ENCODE data around the gene MB.
"Not testable (repeated sequence)": the region's sequence is repeated elsewhere in the genome, so short reads cannot be mapped to it uniquely, and the experiment has no call there.

The MB gene

DNA sequence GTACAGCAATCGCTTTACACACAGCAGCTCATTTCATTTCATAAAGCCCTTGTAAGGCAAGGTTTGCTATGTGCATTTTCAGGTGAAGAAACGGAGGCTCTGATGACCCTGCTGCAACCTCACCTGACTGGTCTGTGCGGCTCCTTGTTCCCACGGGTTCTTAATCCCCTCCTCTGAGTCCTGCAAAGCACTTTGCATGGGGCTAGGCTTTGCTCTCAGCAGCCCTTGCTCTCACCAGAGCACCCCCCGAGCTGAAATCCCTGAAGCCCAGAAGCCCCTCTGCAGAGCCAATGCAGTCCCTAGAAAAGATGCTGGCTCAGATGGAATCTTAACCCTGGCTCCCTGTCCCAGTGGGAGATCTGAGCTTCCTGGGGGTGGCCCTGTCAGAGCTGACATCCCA, 20.1 kb upstream of the MB start:
- no peak for DNase-seq (ENCODE audit: low read depth)

DNA sequence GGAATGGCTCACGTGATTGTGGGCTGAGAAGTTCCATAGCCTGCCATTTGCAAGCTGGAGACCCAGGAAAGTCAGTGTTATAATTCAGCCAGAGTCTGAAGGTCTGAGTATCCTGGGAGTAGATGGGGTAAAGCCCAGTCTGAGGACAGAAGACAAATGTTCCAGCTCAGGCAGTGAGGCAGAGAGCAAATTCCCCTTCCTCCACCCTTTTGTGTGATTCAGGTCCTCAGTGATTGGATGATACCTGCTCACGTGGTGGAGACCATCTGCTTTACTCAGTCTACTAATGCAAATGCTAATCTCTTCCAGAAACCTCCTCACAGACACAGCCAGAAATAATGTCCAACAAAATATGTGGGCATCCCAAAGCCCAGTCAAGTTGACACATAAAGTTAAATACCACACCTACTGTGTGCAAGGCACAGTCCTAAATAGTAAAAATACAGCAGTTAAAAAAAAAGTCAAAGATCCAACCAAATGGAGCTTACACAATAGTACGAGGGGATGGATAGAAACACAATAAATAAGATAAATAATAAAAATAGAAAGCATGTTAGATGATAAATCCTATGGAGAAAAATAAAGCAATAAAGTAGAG, 17.9 kb upstream of the MB start:
- no peak for DNase-seq (ENCODE audit: low read depth)

DNA sequence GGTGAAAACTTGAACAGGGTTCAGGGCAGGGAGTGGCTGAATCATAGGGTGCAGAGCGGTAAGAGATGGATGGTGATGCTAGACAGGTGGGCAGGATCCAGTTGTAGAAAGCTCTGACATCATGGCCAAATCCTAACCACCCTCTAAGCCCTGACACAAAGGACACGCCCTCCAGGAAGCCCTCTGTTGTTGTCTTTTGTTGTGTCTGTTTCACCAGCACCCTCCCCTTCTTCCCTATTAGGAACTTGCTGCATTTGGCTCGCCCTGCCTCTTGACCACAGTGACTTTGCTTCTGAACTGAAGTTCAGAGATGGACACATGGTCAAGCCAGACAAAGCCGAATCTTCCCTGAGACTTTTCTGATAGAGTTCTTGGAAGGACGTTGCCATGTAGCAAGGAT, 16.9 kb upstream of the MB start:
- no peak for DNase-seq (ENCODE audit: low read depth)

DNA sequence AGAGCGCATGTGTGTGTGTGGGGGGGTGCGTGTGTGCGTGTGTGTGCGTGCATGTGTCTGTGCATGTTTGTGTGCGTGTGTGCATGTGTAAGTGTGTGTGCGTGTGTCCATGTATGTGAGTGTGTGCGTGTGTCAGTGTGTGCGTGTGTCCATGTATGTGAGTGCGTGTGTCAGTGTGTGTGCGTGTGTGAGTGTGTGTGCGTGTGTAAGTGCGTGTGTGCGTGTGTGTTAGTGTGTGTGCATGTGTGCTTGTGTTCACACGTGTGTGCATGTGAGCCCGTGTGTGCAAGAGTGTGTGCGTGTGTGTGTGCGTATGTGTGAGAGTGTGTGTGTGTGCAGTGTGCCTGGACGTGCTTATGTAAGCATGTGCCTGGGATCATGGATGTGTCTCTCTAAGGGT, 16.4 kb upstream of the MB start:
- no peak for DNase-seq (ENCODE audit: low read depth)

DNA sequence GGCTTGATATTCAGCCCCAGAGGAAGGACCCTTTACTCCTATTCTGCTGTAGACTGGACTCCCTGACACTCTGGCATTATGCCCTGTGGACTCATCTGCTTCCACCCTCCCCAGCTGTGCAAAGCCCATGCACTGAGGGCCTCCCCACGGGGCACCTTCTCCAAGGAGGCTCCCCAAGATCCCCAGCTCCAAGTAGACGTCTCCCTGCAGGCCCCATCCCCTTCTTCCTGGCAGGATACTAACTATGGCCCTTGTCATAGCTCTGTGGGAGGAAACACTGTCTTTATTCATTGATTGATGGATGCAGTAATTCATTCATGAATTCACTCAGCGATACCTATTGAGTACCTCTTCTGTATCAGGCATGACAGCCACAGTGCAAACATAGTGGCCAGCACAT, 15.8 kb upstream of the MB start:
- no peak for DNase-seq (ENCODE audit: low read depth)

DNA sequence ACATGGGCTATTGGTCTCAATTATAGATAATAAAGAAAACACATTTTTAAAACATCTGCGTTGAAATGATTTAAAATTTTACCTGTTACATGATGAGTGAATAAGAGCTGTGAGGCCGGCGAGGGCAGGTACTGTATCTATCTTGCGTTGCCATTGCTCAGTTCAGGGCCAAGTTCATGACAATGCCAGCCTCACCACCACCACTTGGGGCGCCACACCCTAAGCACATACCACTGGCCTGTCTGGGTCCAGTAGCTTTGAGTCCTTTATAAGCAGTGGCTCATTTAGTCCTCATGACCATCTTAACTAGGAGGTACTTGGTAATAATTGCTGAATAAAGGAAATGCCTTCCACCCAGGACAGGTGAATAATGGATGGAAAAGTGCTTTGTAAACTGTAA, 14.5 kb upstream of the MB start:
- DNase-seq (ENCODE audit: low read depth), result no peak

DNA sequence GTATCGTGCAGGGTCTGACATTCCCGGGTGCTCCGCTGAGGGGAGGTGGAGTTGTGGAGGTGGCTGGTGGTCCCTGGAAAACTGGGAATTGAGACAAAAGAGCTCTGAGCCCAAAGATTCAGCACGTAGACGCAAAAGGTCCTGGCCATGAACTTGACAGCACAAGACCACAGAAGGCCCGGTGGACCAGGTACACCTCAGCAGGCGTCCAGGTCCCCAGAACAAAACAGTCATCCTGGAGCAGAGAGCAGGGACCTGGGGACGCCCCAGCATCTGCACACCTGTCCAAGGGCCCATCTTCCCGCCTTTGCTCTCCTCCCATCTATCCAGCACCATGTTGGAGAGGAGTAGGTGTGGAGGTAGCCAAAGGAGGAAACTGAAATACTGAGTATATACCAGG, 13.8 kb upstream of the MB start:
- no peak for DNase-seq (ENCODE audit: low read depth)

DNA sequence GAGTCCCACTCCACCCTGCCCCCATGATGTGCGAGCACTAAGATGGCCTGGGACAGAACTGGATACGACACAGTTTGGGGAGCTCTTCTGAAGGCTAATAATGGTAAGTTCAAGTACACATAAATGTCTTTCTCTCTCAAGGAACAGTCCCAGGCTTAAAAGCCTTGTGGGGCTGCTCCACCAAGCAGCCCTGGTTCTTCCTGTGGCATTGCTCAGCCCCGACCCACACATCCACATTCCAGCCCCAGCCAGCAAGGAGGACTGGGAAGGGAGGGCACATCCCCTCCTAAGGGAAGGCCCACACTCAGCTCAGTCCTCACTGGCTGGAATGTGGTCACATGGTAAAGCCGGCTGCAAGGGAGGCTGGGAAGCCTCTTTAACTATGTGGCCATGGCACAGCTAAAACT, 13.3 kb upstream of the MB start:
- no peak for DNase-seq (ENCODE audit: low read depth)

DNA sequence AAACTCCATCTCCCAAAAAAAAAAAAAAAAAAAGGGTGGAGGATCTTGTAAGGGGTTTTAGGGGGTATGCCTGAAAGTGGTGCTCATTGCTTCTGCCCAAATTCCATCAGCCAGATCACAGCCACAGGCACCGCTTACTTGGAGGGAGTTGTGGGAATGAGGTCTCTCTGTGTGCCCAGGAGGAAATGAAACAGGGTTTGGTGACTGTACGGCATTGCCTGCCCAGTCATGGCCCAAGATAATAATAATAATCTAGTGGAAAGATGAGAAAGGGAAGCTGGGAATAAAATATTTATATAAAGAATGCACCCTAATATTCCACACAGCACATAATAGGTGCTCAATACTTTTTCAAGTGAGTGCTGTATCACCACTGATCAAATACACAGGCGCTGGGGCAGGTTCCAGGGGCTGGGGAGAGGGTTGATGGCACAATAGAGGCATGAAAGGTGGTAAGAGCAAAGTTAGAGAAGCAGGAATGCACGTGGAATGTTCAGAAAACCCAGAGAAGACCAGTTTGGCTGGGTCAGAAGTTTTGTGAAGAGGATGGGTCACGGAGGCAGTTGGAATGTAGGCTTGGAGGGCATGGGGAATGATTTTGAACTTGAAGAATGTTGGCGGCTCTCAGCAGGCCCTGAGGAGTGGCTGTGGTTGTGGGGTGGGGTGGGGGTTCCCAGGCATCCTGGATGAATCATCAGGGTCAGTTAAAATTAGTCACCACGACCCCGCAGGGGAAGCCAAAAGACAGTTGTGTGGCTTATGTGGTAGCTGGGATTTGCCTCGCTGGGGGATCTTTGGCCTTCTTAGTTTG, 12.5 kb upstream of the MB start:
- peak; percentile 30 for DNase-seq (ENCODE audit: low read depth)

DNA sequence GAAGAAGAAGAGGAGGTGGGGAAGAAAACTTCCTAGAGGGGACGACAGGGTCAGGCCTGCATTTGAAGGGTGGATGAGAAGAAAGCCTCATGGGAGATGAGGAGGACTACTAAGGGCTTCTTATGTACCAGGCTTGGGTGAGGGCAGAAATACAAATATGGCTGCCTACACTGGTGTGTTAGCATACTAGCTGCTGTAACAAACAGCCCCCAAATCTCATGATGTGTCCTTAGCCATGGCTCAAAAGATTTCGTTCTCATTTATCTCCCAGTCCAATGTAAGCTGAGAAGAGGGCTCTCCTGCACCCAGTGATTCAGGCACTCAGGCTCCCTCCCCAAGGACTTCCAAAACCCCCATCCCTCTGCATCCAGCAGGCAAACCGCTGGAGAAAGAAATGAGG, 11.6 kb upstream of the MB start:
- no peak for DNase-seq (ENCODE audit: low read depth)

DNA sequence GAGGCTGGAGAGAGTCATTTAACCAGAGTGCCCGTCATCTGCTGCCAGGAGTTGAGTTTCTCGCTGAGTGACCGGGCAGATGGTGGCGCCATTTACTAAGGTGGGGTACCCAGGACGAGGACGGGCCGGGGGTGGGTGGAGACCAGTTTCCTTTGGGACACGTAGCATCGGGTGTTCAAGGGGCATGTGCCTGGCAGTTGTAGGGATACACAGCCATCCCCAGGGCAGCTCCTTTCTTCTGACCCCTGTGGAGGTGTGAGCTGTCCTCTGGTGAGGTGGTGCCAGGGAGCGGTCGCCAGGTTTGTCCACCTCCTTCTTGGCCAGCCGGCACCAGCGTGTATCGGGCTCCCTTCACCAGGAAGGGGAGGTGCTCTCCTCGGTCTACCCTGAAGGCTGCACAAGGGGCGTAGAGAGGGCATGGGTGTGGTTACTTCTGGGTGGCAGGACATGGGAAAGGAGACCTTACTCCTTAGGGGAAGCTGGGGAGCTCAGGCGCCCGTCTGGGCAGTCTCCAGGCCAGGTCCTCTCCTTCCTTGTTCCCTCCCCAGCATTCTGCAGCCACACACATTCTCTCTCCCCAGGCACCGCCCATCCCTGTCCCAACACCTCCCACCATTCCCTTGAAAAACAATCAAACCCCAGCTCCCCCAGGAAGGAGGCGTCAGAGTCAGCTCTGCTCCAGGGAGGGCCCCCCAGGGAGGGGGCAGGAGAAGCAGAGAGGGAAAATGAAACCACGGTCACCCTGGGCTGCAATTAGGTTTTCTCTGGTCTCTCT, 10.3 kb upstream of the MB start:
- DNase-seq (ENCODE audit: low read depth), result peak; percentile 48

DNA sequence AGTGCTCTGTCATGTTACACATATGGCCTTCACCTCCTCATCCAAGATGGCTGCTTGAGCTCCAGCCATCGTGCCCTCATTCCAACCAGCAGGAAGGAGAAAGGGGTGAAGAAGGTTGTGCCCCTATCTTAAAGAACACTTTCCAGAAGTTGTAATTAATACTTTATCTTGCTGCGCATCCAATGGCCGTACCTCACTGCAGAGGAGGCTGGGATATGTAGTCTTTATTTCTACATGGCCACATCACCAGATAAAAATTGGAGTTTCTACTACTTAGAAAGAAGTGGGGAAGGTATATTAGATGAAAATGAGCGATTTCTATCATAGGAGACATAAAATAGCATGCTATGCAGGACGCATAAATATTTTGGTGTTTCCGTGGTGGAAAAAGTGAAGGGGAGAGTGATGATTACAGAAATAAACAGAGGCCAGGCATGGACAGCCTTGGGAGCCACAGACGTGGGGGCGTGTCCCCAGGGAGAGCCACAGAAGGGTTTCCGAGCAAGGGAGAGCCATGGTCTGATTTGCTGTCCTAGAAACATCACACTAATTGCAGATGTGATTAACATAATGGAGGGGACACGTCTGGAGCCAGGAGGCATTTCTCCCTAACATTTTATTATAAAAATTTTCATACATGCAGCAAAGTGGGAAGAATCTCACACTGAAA, 8.8 kb upstream of the MB start:
- DNase-seq (ENCODE audit: low read depth), result no peak

DNA sequence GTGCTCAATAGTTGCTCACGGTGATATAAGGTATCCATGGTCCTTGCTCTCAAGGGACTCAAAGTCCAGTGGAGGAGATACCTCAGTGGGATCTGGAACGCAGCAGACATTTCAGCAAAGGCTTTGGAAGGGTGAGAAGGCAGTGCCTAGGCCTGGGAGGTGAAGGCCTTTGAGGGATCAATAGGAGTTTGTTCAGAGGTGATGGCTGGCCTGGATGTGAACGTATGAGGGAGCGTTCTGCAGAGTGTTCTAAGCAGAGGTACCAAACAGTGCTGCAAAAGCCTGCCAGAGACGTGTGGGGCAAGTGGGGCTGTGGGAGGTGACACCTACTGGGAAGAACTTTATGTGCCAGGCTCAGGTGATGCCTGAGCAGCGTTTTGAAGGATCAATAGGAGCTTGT, 7.4 kb upstream of the MB start:
- DNase-seq (ENCODE audit: low read depth), result no peak

DNA sequence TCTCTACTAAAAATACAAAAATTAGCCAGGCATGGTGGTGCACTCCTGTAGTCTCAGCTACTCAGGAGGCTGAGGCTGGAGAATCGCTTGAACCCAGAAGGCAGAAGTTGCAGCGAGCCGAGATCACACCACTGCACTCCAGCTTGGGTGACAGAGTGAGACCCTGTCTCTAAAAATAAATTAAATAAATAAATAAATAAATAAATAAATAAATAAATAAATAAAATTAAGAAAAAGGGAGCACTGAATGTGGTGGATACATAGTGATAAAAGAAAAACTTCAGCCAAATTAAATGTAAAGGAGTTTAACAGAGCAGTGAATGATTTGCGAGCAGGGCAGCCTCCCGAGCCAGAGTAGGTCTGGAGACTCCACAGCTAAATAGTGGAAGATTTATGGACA, 6.8 kb upstream of the MB start:
- DNase-seq (ENCODE audit: low read depth), result not testable (repeated sequence)

DNA sequence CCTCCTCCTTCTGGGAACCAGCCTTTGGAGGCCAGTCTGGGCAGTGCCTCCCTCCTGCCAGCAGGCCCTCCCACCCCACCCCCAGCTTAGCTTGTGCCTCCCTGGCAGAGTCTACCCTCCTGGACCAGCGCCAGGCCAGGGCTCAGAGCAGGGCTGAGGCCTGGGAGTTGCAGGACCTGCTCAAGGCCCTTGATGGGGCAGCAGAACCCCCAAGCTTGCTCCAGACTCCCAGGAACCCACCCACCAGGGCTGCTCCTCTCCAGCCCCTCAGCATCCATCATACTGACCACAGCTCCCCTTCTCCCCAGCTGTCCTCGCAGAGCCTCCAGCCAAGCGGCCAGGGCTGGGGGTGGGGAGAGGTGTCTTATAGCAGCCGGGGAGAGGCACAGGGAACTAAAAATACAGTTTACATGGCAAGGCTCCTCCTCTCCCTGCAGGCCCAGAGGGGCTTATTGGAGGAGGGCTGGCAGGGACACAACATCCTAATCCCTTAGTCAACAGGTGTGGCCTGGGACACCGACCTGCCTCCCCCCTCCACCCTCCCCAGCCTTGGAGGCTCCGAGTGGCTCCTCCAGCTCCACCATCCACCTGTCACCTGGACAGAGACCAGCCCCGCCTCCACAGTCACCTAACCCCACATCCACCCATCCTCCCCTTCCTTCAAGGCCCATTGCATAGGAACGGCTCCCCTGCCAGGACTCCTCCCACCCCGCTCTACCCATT, 5.2 kb upstream of the MB start:
- no peak for DNase-seq (ENCODE audit: low read depth)

DNA sequence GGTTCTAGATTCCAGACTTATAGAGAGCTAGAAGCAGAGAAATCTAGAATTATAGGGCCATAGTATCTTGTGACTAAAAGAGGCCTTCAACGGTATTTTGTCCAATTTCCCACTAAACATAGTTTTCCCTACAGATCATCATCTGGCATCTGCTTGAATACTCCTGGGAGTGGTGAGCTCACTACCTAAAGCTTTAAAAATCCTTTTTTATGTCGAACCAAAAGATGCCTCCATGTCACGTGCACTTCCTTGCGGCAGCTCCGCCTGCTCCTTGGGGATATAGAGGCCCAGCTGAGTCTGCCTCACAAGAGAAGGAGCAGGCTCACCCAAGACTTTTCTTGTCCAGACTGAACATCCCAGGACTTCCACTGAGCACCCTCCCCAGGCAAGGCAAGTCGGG, 4.3 kb upstream of the MB start:
- DNase-seq (ENCODE audit: low read depth), result no peak

DNA sequence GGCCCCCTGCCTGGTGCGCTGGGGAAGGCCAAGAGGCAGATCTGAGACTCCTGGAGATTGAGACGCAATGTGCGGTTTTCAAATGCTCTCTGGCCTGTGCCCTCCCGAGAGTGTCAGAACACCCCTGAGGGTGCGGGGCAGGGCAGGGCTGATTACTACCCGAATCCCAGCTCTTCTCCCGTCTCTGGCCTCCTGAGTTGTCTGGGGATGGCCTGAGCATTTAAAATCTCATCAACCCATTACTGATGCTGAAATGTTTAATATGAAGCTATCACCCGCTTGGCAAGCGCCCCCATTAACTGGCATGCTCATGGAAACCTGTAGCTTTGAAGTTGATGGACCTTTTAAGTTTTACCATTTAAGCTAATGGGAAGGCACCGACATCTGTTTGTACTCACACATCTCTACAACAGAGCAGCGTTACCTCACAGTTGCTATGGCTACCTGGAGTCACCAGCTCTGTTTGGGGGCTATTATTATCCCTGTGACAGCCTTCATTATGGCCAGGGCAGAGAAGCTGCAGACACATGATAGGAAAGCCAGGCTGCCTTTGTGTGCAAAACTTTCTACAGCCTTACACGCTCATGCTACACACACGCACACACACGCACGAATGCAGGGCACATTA, 3.6 kb upstream of the MB start:
- no peak for DNase-seq (ENCODE audit: low read depth)

DNA sequence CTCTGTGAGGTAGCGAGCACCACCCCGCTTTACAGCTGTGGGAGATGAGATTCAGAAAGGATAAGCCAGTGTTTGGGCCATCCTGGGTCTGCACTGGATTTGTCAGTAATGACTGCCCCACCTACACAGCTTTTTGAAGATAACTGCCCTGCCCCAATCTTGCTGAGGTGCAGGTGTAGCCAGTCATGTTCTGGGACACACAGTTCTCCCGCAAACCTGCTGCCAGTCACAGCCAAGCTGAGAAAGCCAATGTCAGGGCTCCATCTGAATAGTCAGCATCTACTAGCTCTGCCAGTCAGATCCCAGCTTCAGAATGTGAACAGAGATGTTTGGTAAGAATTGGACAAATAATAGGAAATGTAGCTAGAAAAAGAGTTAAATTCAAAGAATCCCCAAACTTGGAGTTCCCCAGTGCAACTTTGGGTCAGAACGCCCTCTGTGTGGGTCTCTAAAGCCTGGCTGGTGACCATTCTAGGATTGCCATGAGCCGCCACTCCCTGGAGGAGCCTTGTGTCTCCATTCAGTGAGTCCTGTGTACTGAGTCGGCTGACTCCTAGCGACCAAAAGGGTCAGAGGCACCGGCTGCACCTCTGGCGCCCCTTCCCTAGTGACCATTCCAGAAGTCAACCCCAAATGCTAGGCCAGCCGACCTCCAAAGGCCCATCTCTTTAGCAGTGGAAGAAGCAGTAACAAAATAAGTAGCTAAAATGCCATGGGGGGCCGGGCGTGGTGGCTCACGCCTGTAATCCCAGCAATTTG, 2.4 kb upstream of the MB start:
- DNase-seq (ENCODE audit: low read depth), result no peak

DNA sequence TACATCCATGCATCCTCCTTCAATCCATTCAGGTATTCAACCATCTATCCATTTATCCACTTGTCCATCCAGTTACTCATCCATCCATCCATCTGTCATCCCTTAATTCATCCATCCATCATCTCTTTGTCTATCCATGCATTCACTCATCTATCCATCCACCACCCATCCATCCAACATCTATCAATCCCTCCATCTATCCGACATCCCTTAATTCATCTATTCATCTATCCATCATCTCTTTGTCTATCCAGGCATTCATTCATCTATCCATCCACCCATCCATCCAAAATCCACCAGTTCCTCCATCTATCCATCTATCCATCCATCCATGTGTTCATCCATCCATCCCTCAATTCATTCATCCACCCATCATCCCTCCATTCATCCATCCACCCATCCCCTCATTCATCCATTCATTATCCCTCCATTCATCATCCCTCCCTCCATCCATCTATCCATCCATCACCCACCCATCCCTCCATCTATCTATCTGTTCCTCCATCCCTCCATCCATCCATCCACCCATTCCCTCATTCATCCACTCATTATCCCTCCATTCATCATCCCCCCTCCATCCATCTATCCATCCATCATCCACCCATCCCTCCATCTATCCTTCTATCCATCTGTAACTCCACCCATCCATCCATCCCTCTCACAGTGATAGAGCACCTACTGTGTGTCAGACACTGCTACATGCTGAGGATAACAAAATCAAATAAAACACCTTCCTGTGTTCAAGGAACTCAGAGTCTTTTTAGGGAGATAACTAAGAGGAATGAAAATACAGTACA, 1.5 kb upstream of the MB start:
- DNase-seq (ENCODE audit: low read depth), result no peak

DNA sequence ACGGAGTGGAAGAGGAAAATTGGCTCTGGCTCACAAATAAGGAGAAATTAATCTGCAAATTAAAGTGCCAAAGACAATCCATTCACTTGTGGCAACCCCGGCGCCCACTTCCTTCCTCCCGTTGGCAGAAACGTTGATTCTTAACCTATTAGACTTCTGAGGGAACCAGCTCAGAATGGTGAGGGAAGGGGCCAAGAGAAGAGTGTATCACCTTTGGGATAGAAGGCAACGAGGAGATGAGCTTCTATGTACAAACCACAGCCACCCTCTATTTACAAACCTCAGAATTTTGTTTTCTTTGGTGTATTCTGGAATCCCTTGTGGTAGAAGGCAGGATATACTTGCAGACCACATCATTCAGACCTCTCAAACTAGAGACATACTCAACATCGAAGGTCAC, 1.1 kb downstream of the MB start:
- no peak for DNase-seq (ENCODE audit: low read depth)

All from activated T-cell treated with anti-CD3 and anti-CD28 coated beads for 24 hours (primary cell).